Mucosa of rectum (tissue), 2 donors: ENCODE measurements around the gene CIB2.

Source experiments
- H3K27ac ChIP-seq, 2 donors: one replicate each; pipeline ENCODE4 v1.7.0; 2013; ENCODE audit warnings: inconsistent platforms in 2 of 2, low read depth in 2 of 2, low read length in 2 of 2
- H3K27me3 ChIP-seq, 2 donors: one replicate each; pipeline ENCODE4 v1.7.0; 2013; ENCODE audit warnings: low read length in 2 of 2; ENCODE audit not compliant: control insufficient read depth in 2 of 2, insufficient read depth in 2 of 2
- H3K36me3 ChIP-seq, 2 donors: one replicate each; pipeline ENCODE4 v1.7.0; 2013; ENCODE audit warnings: low read length in 2 of 2; ENCODE audit not compliant: control insufficient read depth in 2 of 2, insufficient read depth in 2 of 2
- H3K4me1 ChIP-seq, 2 donors: one replicate each; pipeline ENCODE4 v1.7.0; 2013; ENCODE audit warnings: low read length in 2 of 2, mild to moderate bottlenecking in 1 of 2; ENCODE audit not compliant: control insufficient read depth in 2 of 2, insufficient read depth in 2 of 2
- H3K4me3 ChIP-seq, 2 donors: one replicate each; pipeline ENCODE4 v1.7.0; 2013; ENCODE audit warnings: low read length in 2 of 2
- H3K9ac ChIP-seq, 2 donors: one replicate each; pipeline ENCODE4 v1.7.0; 2013; ENCODE audit warnings: low read length in 2 of 2, low read depth in 1 of 2, mild to moderate bottlenecking in 1 of 2
- H3K9me3 ChIP-seq, 2 donors: one replicate each; pipeline ENCODE4 v1.7.0; 2013; ENCODE audit warnings: low read length in 2 of 2; ENCODE audit not compliant: control insufficient read depth in 2 of 2
- donor health status: healthy.
- donor health status: Normal muscosa, but diverticular disease.

The CIB2 gene

GRCh38 chr15:78085928-78086327, 45.3 kb downstream of the CIB2 start:
- Histone ChIP-seq H3K27me3 (no peaks in the 10 kb centered on the region), H3K27ac (no peak overlapping the region), H3K9ac (no peak overlapping the region), H3K36me3 (no peaks in the 10 kb centered on the region), H3K9me3 (no peaks in the 10 kb centered on the region), H3K4me1 (peaks cover 24 to 33% of the 10 kb centered on the region in 2 donors), H3K4me3 (no peak overlapping the region)

GRCh38 chr15:78084449-78084750, 46.8 kb downstream of the CIB2 start:
- no peaks in the 10 kb centered on the region for H3K36me3 ChIP-seq
- no peak overlapping the region for H3K4me3 ChIP-seq
- peak overlapping the region; percentile 52 to 53 for H3K27ac ChIP-seq
- H3K4me1 ChIP-seq, result peaks cover 24 to 33% of the 10 kb centered on the region in 2 donors
- H3K27me3 ChIP-seq, result no peaks in the 10 kb centered on the region
- H3K9ac ChIP-seq, result no peak overlapping the region
- H3K9me3 ChIP-seq, result no peaks in the 10 kb centered on the region

GRCh38 chr15:78083687-78084448, 47.4 kb downstream of the CIB2 start:
- H3K4me3 ChIP-seq, result no peak overlapping the region
- no peaks in the 10 kb centered on the region for H3K27me3 ChIP-seq
- peaks cover 24 to 33% of the 10 kb centered on the region in 2 donors for H3K4me1 ChIP-seq
- H3K27ac ChIP-seq, result peak overlapping the region; percentile 53 to 54
- H3K9ac ChIP-seq, result no peak overlapping the region
- no peaks in the 10 kb centered on the region for H3K36me3 ChIP-seq
- H3K9me3 ChIP-seq, result no peaks in the 10 kb centered on the region

GRCh38 chr15:78083186-78083585, 48.1 kb downstream of the CIB2 start:
- Histone ChIP-seq H3K27ac (peak overlapping the region; percentile 4 to 54), H3K9ac (no peak overlapping the region)

GRCh38 chr15:78082743-78083110, 48.5 kb downstream of the CIB2 start:
- Histone ChIP-seq H3K9ac (no peak overlapping the region), H3K27me3 (no peaks in the 10 kb centered on the region), H3K4me1 (peaks cover 24 to 30% of the 10 kb centered on the region in 2 donors), H3K4me3 (no peak overlapping the region), H3K36me3 (no peaks in the 10 kb centered on the region), H3K27ac (peak overlapping the region; percentile 4 to 54), H3K9me3 (no peaks in the 10 kb centered on the region)

More at GRCh38 chr15:78083186-78083585, 48.1 kb downstream of the CIB2 start:
- Histone ChIP-seq H3K36me3 (no peaks in the 10 kb centered on the region), H3K9me3 (no peaks in the 10 kb centered on the region), H3K4me3 (no peak overlapping the region), H3K27me3 (no peaks in the 10 kb centered on the region), H3K4me1 (peaks cover 20 to 28% of the 10 kb centered on the region in 2 donors)

- Histone ChIP-seq H3K4me1 (peaks cover 24 to 30% of the 10 kb centered on the region in 2 donors), H3K9me3 (no peaks in the 10 kb centered on the region), H3K4me3 (no peak overlapping the region), H3K27ac (peak overlapping the region; percentile 38 to 54), H3K36me3 (no peaks in the 10 kb centered on the region), H3K27me3 (no peaks in the 10 kb centered on the region), H3K9ac (no peak overlapping the region)
Observed at GRCh38 chr15:78082106-78082742, 49.0 kb downstream of the CIB2 start.

- Histone ChIP-seq H3K36me3 (no peaks in the 10 kb centered on the region), H3K4me1 (peaks cover 36 to 41% of the 10 kb centered on the region in 2 donors), H3K9me3 (no peaks in the 10 kb centered on the region), H3K4me3 (no peak overlapping the region), H3K27me3 (no peaks in the 10 kb centered on the region), H3K27ac (peak overlapping the region in 1 of 2 donors; percentile 32), H3K9ac (peak overlapping the region in 1 of 2 donors; percentile 28)
Observed at GRCh38 chr15:78080088-78080460, 51.2 kb downstream of the CIB2 start.

- H3K36me3 ChIP-seq, result no peaks in the 10 kb centered on the region
- H3K27me3 ChIP-seq, result no peaks in the 10 kb centered on the region
- H3K27ac ChIP-seq, result no peak overlapping the region
- H3K9me3 ChIP-seq, result no peaks in the 10 kb centered on the region
- H3K4me3 ChIP-seq, result no peak overlapping the region
- peaks cover 32 to 40% of the 10 kb centered on the region in 2 donors for H3K4me1 ChIP-seq
- H3K9ac ChIP-seq, result peak overlapping the region in 1 of 2 donors; percentile 28
Observed at GRCh38 chr15:78079298-78080087, 51.8 kb downstream of the CIB2 start.

- Histone ChIP-seq H3K27me3 (no peaks in the 10 kb centered on the region), H3K4me1 (peaks cover 27 to 39% of the 10 kb centered on the region in 2 donors), H3K9ac (peak overlapping the region in 1 of 2 donors; percentile 47), H3K4me3 (peak overlapping the region; percentile 66 to 77), H3K27ac (peak overlapping the region; percentile 92 to 94), H3K36me3 (no peaks in the 10 kb centered on the region), H3K9me3 (no peaks in the 10 kb centered on the region)
Observed at GRCh38 chr15:78077871-78078210, 53.4 kb downstream of the CIB2 start.
